Left ventricle myocardium inferior (tissue), 1 donor: ENCODE measurements around the gene ECEL1. TPM values are rescaled to one million over a fixed set of nuclear protein-coding genes. Genes with fewer than 3 reads are reported as not detected.
A peak's percentile ranks its signal among the peaks of the same experiment; 100 is the strongest.

Experiments
- DNase-seq: peaks from one replicate; pipeline ENCODE4 v3.0.0-alpha.2; 2020
- H3K27ac ChIP-seq: fragments of 200-600 bp; replicated peaks from 2 replicates; pipeline ENCODE4 v1.8.0; 2021
- H3K27me3 ChIP-seq: fragments of 200-600 bp; 2 replicates; pipeline ENCODE4 v1.8.0; 2021; ENCODE audit warnings: low read depth
- H3K36me3 ChIP-seq: fragments of 200-600 bp; 2 replicates; pipeline ENCODE4 v1.8.0; 2021
- H3K4me1 ChIP-seq: fragments of 200-600 bp; 2 replicates; pipeline ENCODE4 v1.8.0; 2021
- H3K4me3 ChIP-seq: fragments of 200-600 bp; 2 replicates; pipeline ENCODE4 v1.8.0; 2021; ENCODE audit warnings: mild to moderate bottlenecking, moderate library complexity
- H3K9me3 ChIP-seq: fragments of 200-600 bp; replicated peaks from 2 replicates; pipeline ENCODE4 v1.8.0; 2021
- CTCF ChIP-seq: fragments of 200-600 bp; IDR thresholded peaks from 2 replicates; pipeline ENCODE4 v1.8.0; 2021; ENCODE audit warnings: antibody characterized with exemption, mild to moderate bottlenecking, borderline replicate concordance
- intact Hi-C: fragments of 100-400 bp; cut with micrococcal nuclease; formaldehyde crosslinking; loops from one replicate; pipeline ENCODE4 v1.11.0; 2022
- total RNA-seq: library from RNA; stranded (reverse); fragmentation: NEBNext Ultra II Directional; extraction: Animal tissue kit (Norgen Biotek cat#: 25700); gene quantifications from one replicate; pipeline ENCODE4 v1.2.1, GENCODE V29; 2021
- donor health status: DM: no; HTN: yes; CAD: no; lungs with severe emphysema.

Gene ECEL1
- total RNA-seq, 1 donor from 2014 or later = not detected

- Histone ChIP-seq H3K4me3 (no peak overlapping the region), H3K27me3 (peaks cover 96% of the 10 kb centered on the region), H3K9me3 (no peaks in the 10 kb centered on the region), H3K27ac (no peak overlapping the region), H3K36me3 (no peaks in the 10 kb centered on the region), H3K4me1 (peaks cover 2% of the 10 kb centered on the region)
- TF ChIP-seq CTCF = no peak
- intact Hi-C loops = no loop called here
- DNase-seq = peak; percentile 5
These were observed 7.1 kb downstream of the ECEL1 start for GRCh38 chr2:232480201-232481190.

DNA sequence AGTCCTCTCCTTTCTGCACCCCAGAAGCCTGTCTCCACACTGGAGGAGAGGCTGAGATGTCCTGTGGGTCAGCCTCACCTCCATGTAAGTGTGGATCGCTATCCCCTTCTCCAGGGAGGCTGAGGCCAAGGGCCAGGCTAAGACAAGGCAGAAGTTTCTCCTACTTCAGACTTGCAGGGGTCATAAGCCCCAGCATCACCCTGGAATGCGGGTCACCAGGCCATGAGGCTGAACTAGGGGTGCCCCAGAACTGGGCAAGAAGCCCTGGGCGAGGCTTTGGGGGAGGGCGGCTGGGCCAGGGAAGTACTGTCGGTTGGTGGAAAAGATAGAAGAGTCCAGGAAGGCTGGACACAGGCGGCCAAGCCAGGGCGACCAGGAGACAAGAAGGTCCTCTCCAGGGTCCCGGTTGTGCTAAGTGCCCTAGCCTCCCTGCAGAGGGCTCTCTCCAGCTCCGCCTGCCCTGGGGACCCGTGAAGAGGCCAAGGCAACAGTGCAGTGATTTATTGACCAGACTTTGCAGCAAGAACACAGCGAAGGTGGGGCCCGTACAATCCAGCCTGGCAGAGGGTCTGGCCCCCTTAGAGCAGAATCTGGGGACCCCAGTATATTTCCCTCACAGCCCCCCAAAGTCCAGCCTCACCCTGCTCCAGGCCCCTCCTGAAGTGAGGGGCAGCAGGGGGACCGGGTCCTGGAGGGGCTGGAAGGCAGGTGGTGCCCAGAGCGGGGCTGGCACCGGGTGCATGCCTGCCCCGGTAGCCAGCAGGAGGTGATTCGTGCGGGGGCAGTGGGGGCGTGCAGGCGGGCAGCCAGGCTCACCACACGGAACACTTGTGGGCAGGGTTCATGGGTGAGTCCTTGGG lies 8.1 kb downstream of the ECEL1 start:
- DNase-seq = peak; percentile 11
- intact Hi-C loops = no loop called here
- Histone ChIP-seq H3K36me3 (no peaks in the 10 kb centered on the region), H3K27ac (no peak overlapping the region), H3K4me1 (no peaks in the 10 kb centered on the region), H3K4me3 (no peak overlapping the region), H3K27me3 (peaks cover 96% of the 10 kb centered on the region), H3K9me3 (no peaks in the 10 kb centered on the region)
- no peak for TF ChIP-seq CTCF

- H3K4me3 ChIP-seq = no peak overlapping the region
- DNase-seq = peak; percentile 12
These were observed 8.9 kb downstream of the ECEL1 start for GRCh38 chr2:232478571-232479340.

DNA sequence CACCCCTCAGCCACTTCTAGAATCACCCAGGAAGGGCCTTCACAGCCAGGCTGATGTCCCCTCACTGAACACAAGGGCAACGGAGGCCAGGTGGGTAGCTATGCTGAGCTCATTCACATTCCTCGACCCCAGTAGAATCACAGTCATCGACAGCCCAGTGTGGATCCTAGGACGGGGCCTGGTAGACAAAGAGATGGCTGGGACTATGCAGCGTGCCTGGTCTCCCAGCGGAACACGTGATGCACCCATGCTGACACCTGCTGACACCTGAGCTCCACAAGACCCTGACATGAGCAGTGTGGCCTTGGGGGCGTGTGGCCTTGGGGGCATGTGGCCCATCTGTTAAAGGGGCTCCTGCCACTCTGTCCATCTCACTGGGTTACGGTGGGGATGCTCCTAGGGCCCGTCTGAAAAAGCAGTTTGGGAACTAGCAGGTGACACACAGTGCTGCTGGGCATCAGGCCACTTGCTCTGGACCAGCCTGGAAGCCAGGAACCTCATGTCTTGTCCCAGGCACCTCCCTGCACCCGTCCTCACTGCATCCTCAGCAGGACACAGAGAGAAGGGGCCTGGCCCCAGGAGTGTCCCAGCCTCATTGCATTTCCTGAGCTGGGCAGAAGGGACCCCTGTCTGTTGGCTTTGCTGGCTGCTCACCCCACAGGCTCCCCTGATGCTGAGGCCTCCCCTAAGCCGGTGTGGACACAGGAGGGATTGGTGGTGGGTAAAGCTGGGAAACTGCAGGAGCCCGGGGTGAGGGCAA lies 9.7 kb downstream of the ECEL1 start:
- H3K36me3 ChIP-seq = no peaks in the 10 kb centered on the region
- H3K27me3 ChIP-seq = peaks cover 96% of the 10 kb centered on the region
- no peaks in the 10 kb centered on the region for H3K9me3 ChIP-seq
- no peak overlapping the region for H3K4me3 ChIP-seq
- H3K4me1 ChIP-seq = no peaks in the 10 kb centered on the region
- no peak for TF ChIP-seq CTCF
- H3K27ac ChIP-seq = no peak overlapping the region
- intact Hi-C loops = no loop called here
- DNase-seq = no peak

More at GRCh38 chr2:232478571-232479340, 8.9 kb downstream of the ECEL1 start:
- peaks cover 96% of the 10 kb centered on the region for H3K27me3 ChIP-seq
- no peak for TF ChIP-seq CTCF
- intact Hi-C loops = no loop called here
- no peaks in the 10 kb centered on the region for H3K4me1 ChIP-seq
- no peaks in the 10 kb centered on the region for H3K36me3 ChIP-seq
- no peaks in the 10 kb centered on the region for H3K9me3 ChIP-seq
- no peak overlapping the region for H3K27ac ChIP-seq
